H54 (cell line): Measurements from ENCODE around the gene NDUFS6.

Source experiments
- DNase-seq: peaks from one replicate; pipeline ENCODE4 v3.0.0; 2011; ENCODE audit warnings: low spot score, mixed read lengths; ENCODE audit not compliant: insufficient read length
- FAIRE-seq: peaks from 3 replicates; lab custom pipeline; 2011; peaks lifted over from hg19 to GRCh38; lab: Jason Lieb, UNC
- POLR2A ChIP-seq: IDR thresholded peaks from 2 replicates; pipeline ENCODE4 v1.6.1; 2011; ENCODE audit warnings: low read depth, mild to moderate bottlenecking, low read length

The NDUFS6 gene

GRCh38 chr5:1761453-1761755, 39.8 kb upstream of the NDUFS6 start:
- no peak for TF ChIP-seq POLR2A
- no peak for FAIRE-seq
- no peak for DNase-seq

GRCh38 chr5:1762121-1762882, 38.9 kb upstream of the NDUFS6 start:
- FAIRE-seq (no peak), DNase-seq (no peak)
- TF ChIP-seq POLR2A = no peak

GRCh38 chr5:1762883-1763547, 38.2 kb upstream of the NDUFS6 start:
- DNase-seq (no peak), FAIRE-seq (no peak)
- no peak for TF ChIP-seq POLR2A

GRCh38 chr5:1763548-1763911, 37.7 kb upstream of the NDUFS6 start:
- DNase-seq (peak; percentile 87), FAIRE-seq (no peak)
- no peak for TF ChIP-seq POLR2A

- FAIRE-seq = no peak
- TF ChIP-seq POLR2A = no peak
- DNase-seq = no peak
Measured at GRCh38 chr5:1763960-1764605, 37.1 kb upstream of the NDUFS6 start.

GRCh38 chr5:1764606-1764960, 36.6 kb upstream of the NDUFS6 start:
- no peak for TF ChIP-seq POLR2A
- DNase-seq (no peak), FAIRE-seq (no peak)

- FAIRE-seq (no peak), DNase-seq (no peak)
- TF ChIP-seq POLR2A = no peak
Measured at GRCh38 chr5:1765141-1765879, 35.9 kb upstream of the NDUFS6 start.

- TF ChIP-seq POLR2A = no peak
- no peak for FAIRE-seq
Measured at GRCh38 chr5:1765880-1766235, 35.3 kb upstream of the NDUFS6 start.

GRCh38 chr5:1767524-1768282, 33.5 kb upstream of the NDUFS6 start:
- TF ChIP-seq POLR2A = no peak
- DNase-seq (no peak), FAIRE-seq (no peak)

More at GRCh38 chr5:1765880-1766235, 35.3 kb upstream of the NDUFS6 start:
- DNase-seq = no peak

- no peak for DNase-seq
- TF ChIP-seq POLR2A = no peak
- FAIRE-seq = no peak
Measured at GRCh38 chr5:1768283-1769000, 32.8 kb upstream of the NDUFS6 start.

- no peak for TF ChIP-seq POLR2A
- no peak for DNase-seq
- FAIRE-seq = no peak
Measured at GRCh38 chr5:1769017-1769640, 32.1 kb upstream of the NDUFS6 start.

- no peak for FAIRE-seq
- DNase-seq = no peak
- no peak for TF ChIP-seq POLR2A
Measured at GRCh38 chr5:1769752-1770442, 31.3 kb upstream of the NDUFS6 start.
